ENCODE results near the gene BNIP3.

The BNIP3 gene

GRCh38 chr10:131947631-131948347, 33.9 kb downstream of the BNIP3 start:
- Histone ChIP-seq H3K27me3 (ENCODE audit: insufficient read depth, low read depth) (no peaks in the 10 kb centered on the region), H3K27ac (no peak overlapping the region), H3K4me2 (no peak overlapping the region), H3K36me3 (ENCODE audit: insufficient read depth) (peaks cover 12% of the 10 kb centered on the region; the same call in 1 of the 2 replicates), H2AFZ (ENCODE audit: low read depth) (no peak overlapping the region), H3K4me3 (IDR thresholded peaks at IDR 0.05; ENCODE audit: insufficient read depth, low read depth, low read length) (no peak overlapping the region), H3K79me2 (ENCODE audit: insufficient read depth, low read depth) (no peaks in the 10 kb centered on the region), H3K4me1 (ENCODE audit: low read depth, poor library complexity, severe bottlenecking) (no peaks in the 10 kb centered on the region), H3K9ac (no peak overlapping the region), H4K20me1 (ENCODE audit: insufficient read depth) (no peaks in the 10 kb centered on the region)
- no peak for TF ChIP-seq CTCF (conservative IDR thresholded peaks at IDR 0.05; ENCODE audit: low read depth, low read length)

GRCh38 chr10:131946880-131947279, 34.8 kb downstream of the BNIP3 start:
- H3K36me3 ChIP-seq (ENCODE audit: insufficient read depth): peaks cover 12% of the 10 kb centered on the region; the same call in 1 of the 2 replicates
- H4K20me1 ChIP-seq (ENCODE audit: insufficient read depth): no peaks in the 10 kb centered on the region
- no peak overlapping the region for H3K9ac ChIP-seq
- no peaks in the 10 kb centered on the region for H3K4me1 ChIP-seq (ENCODE audit: low read depth, poor library complexity, severe bottlenecking)
- no peak for TF ChIP-seq CTCF (conservative IDR thresholded peaks at IDR 0.05; ENCODE audit: low read depth, low read length)
- H3K4me2 ChIP-seq: no peak overlapping the region
- H3K79me2 ChIP-seq (ENCODE audit: insufficient read depth, low read depth): no peaks in the 10 kb centered on the region
- no peak overlapping the region for H3K27ac ChIP-seq
- H3K4me3 ChIP-seq (IDR thresholded peaks at IDR 0.05; ENCODE audit: insufficient read depth, low read depth, low read length): no peak overlapping the region
- no peak overlapping the region for H2AFZ ChIP-seq (ENCODE audit: low read depth)
- H3K27me3 ChIP-seq (ENCODE audit: insufficient read depth, low read depth): no peaks in the 10 kb centered on the region

- no peak overlapping the region for H3K4me3 ChIP-seq (IDR thresholded peaks at IDR 0.05; ENCODE audit: insufficient read depth, low read depth, low read length)
Measured at GRCh38 chr10:131946321-131946751, 35.4 kb downstream of the BNIP3 start.

GRCh38 chr10:131944976-131945695, 36.6 kb downstream of the BNIP3 start:
- H3K4me1 ChIP-seq (ENCODE audit: low read depth, poor library complexity, severe bottlenecking): no peaks in the 10 kb centered on the region
- no peaks in the 10 kb centered on the region for H3K79me2 ChIP-seq (ENCODE audit: insufficient read depth, low read depth)
- H3K27ac ChIP-seq: no peak overlapping the region
- no peaks in the 10 kb centered on the region for H4K20me1 ChIP-seq (ENCODE audit: insufficient read depth)
- TF ChIP-seq CTCF (conservative IDR thresholded peaks at IDR 0.05; ENCODE audit: low read depth, low read length): no peak
- no peaks in the 10 kb centered on the region for H3K27me3 ChIP-seq (ENCODE audit: insufficient read depth, low read depth)
- no peak overlapping the region for H3K4me3 ChIP-seq (IDR thresholded peaks at IDR 0.05; ENCODE audit: insufficient read depth, low read depth, low read length)
- H3K36me3 ChIP-seq (ENCODE audit: insufficient read depth): peaks cover 12% of the 10 kb centered on the region; the same call in 1 of the 2 replicates
- no peak overlapping the region for H3K4me2 ChIP-seq
- no peak overlapping the region for H3K9ac ChIP-seq
- no peak overlapping the region for H2AFZ ChIP-seq (ENCODE audit: low read depth)

More at GRCh38 chr10:131946321-131946751, 35.4 kb downstream of the BNIP3 start:
- TF ChIP-seq CTCF (conservative IDR thresholded peaks at IDR 0.05; ENCODE audit: low read depth, low read length): no peak
- Histone ChIP-seq H3K9ac (no peak overlapping the region), H2AFZ (ENCODE audit: low read depth) (no peak overlapping the region), H3K27ac (no peak overlapping the region), H3K4me2 (no peak overlapping the region), H3K79me2 (ENCODE audit: insufficient read depth, low read depth) (no peaks in the 10 kb centered on the region), H3K27me3 (ENCODE audit: insufficient read depth, low read depth) (no peaks in the 10 kb centered on the region), H3K4me1 (ENCODE audit: low read depth, poor library complexity, severe bottlenecking) (no peaks in the 10 kb centered on the region), H3K36me3 (ENCODE audit: insufficient read depth) (peaks cover 12% of the 10 kb centered on the region; the same call in 1 of the 2 replicates), H4K20me1 (ENCODE audit: insufficient read depth) (no peaks in the 10 kb centered on the region)

Measured in KMS-11 (cell line).